GM23248 (cell line): Measurements from ENCODE around the gene MIB1.

Experiments used
- EZH2 ChIP-seq: fragments of 200-600 bp; sonication (generic); IDR thresholded peaks from 2 replicates; pipeline ENCODE4 v1.6.1; 2018; ENCODE audit warnings: antibody characterized with exemption, mild to moderate bottlenecking; ENCODE audit not compliant: insufficient read depth, poor library complexity, severe bottlenecking
- EZH2phosphoT487 ChIP-seq: fragments of 200-600 bp; sonication (generic); IDR thresholded peaks from 2 replicates; pipeline ENCODE4 v1.6.1; 2018; ENCODE audit warnings: antibody characterized with exemption, moderate library complexity, mild to moderate bottlenecking, low read depth; ENCODE audit not compliant: insufficient read depth

DNA sequence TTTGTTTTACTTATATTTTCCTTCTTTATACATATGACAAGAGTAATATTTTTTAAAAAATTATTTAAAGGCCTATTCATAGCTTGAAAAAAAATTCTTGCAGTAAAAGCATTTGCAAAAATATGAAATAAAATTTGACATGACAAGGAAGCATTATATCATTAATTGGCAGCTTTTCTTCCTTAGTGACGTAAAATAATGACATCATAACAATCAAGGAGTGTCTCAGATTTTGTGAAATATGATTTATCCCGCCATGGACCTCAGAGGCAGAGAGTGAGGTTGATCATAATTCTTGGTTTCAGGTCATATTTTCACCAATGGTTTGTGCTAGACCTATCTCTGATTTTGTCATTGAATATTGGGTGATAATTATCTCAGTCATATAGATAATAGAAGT is 176.0 kb downstream of the MIB1 start:
- TF ChIP-seq EZH2phosphoT487, result no peak
- no peak for TF ChIP-seq EZH2
